KOPT-K1 (cell line): ENCODE results near the gene RPS6KA6.

Experiments
- H3K27ac ChIP-seq: fragments of 200-600 bp; sonication (generic); 2 replicates; pipeline ENCODE4 v1.5.1; 2016; ENCODE audit warnings: antibody characterized with exemption, mild to moderate bottlenecking, low read depth, low read length; ENCODE audit not compliant: poor library complexity, severe bottlenecking
- H3K36me3 ChIP-seq: fragments of 200-600 bp; sonication (generic); 2 replicates; pipeline ENCODE4 v1.5.1; 2017; ENCODE audit warnings: antibody characterized with exemption, mild to moderate bottlenecking, low read length, moderate library complexity; ENCODE audit not compliant: insufficient read depth
- H3K9me3 ChIP-seq: fragments of 200-600 bp; sonication (generic); 2 replicates; pipeline ENCODE4 v1.5.1; 2017; ENCODE audit warnings: antibody characterized with exemption, low read length, mild to moderate bottlenecking; ENCODE audit not compliant: insufficient read depth, poor library complexity, severe bottlenecking

The RPS6KA6 gene

GRCh38 chrX:84182516-84182915 lies 5.5 kb downstream of the RPS6KA6 start:
- Histone ChIP-seq H3K36me3 (no peaks in the 10 kb centered on the region), H3K9me3 (no peaks in the 10 kb centered on the region), H3K27ac (no peak overlapping the region)

- H3K36me3 ChIP-seq: no peaks in the 10 kb centered on the region
- H3K27ac ChIP-seq: no peak overlapping the region
- no peaks in the 10 kb centered on the region for H3K9me3 ChIP-seq
These were observed 12.0 kb downstream of the RPS6KA6 start for GRCh38 chrX:84175958-84176357.

DNA sequence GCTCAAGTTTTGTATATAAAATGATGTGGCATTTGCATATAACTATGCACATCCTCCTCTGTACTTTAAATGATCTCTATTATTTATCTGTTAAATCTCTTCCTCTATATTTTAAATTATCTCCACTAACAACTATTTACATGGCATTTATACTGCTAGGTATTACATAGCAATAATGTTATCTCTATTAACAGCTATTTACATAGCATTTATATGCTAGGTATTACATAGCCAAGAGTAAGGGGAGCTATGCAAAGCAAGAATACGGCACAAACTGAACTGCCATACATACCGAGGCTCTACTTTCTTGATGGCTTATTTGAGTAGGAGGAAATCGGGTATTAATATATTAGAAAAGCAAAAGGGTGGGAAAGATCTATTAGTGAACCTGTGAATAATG lies 12.7 kb downstream of the RPS6KA6 start:
- Histone ChIP-seq H3K27ac (no peak overlapping the region), H3K9me3 (no peaks in the 10 kb centered on the region), H3K36me3 (no peaks in the 10 kb centered on the region)

DNA sequence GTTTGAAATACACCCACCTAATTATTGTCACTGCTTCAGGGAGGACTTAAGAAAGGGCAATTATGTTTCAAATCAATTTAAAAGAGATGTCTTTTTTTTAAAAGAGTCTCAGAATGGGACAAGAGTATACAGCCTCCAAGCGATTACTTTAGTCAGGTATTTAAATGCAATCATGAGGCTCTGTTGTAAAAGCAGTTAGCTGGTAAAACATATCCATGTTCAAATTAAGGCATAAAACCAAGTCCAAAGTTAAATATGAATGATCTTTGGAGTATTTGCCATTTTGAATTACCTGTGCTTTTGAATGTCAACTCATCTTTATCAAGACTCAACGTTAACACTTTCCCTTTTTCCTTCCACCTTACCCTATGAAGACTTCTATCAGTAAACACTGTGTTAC lies 13.7 kb downstream of the RPS6KA6 start:
- no peaks in the 10 kb centered on the region for H3K36me3 ChIP-seq
- H3K27ac ChIP-seq: no peak overlapping the region
- H3K9me3 ChIP-seq: no peaks in the 10 kb centered on the region

GRCh38 chrX:84170931-84171330 lies 17.1 kb downstream of the RPS6KA6 start:
- H3K9me3 ChIP-seq: no peaks in the 10 kb centered on the region

GRCh38 chrX:84168574-84168973 lies 19.4 kb downstream of the RPS6KA6 start:
- Histone ChIP-seq H3K36me3 (no peaks in the 10 kb centered on the region), H3K27ac (no peak overlapping the region), H3K9me3 (no peaks in the 10 kb centered on the region)

More at GRCh38 chrX:84170931-84171330, 17.1 kb downstream of the RPS6KA6 start:
- Histone ChIP-seq H3K36me3 (no peaks in the 10 kb centered on the region), H3K27ac (no peak overlapping the region)

DNA sequence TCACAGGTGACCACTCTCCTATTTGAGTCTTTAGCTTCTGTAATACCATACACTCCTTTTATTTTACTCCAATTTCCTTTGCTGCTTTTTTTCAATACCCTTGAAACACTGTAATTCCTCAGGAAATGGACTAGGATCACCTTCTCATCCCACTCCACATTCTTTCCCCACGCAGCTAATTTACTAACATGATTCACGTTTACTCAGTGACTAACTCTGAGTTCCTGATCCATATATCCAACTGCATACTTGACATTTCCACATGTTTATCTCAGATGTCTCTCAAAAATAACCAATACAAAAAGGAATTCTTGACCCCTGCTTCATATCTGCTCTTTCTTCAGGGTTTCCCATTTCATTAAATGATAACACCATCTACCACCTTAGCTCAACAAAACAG lies 19.9 kb downstream of the RPS6KA6 start:
- H3K27ac ChIP-seq: no peak overlapping the region
- H3K9me3 ChIP-seq: no peaks in the 10 kb centered on the region

GRCh38 chrX:84165711-84166110 lies 22.3 kb downstream of the RPS6KA6 start:
- Histone ChIP-seq H3K27ac (no peak overlapping the region), H3K9me3 (no peaks in the 10 kb centered on the region), H3K36me3 (no peaks in the 10 kb centered on the region)

More for the DNA sequence above, 19.9 kb downstream of the RPS6KA6 start:
- H3K36me3 ChIP-seq: no peaks in the 10 kb centered on the region

DNA sequence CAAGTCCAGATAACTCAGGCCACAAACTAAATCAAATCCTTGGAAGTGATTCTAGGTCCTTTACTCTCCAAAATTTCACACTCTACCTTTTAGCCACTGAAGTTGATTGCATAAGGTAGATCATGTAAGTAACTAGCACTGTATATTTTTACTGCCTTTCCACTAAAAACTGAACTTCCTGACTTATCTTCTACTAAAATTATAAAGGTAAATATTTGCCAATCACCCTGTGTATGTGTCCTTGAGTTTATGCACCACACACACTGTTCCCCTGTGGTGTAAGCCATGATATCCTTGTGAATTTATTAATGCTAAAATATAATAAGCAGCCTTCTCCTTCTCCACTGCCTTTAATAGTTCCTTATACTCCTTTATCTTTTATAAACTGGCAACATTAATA lies 25.6 kb downstream of the RPS6KA6 start:
- H3K27ac ChIP-seq: no peak overlapping the region
- H3K9me3 ChIP-seq: no peaks in the 10 kb centered on the region
- H3K36me3 ChIP-seq: no peaks in the 10 kb centered on the region

DNA sequence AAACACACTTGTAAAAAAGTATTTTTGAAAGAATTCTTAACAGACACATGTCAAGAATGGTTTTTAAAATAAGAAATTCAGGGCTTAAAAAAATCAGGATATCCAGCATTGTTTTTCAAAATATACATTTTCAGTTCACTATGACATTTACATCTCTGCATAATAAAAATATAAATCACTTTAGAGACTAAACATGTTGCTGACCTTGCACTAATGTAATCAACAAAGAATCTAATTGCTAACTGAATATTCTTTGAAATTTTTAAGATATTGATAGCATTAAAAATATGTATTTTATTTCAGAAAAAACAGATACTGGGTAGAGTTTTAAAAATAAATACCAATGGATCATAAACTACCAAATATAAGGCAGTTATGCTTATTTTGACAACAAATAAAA lies 26.4 kb downstream of the RPS6KA6 start:
- H3K27ac ChIP-seq: no peak overlapping the region
- H3K36me3 ChIP-seq: no peaks in the 10 kb centered on the region

GRCh38 chrX:84160736-84161135 lies 27.3 kb downstream of the RPS6KA6 start:
- Histone ChIP-seq H3K27ac (no peak overlapping the region), H3K9me3 (no peaks in the 10 kb centered on the region), H3K36me3 (no peaks in the 10 kb centered on the region)

More for the DNA sequence above, 26.4 kb downstream of the RPS6KA6 start:
- H3K9me3 ChIP-seq: no peaks in the 10 kb centered on the region

GRCh38 chrX:84156821-84157220 lies 31.2 kb downstream of the RPS6KA6 start:
- no peaks in the 10 kb centered on the region for H3K9me3 ChIP-seq
- no peak overlapping the region for H3K27ac ChIP-seq

DNA sequence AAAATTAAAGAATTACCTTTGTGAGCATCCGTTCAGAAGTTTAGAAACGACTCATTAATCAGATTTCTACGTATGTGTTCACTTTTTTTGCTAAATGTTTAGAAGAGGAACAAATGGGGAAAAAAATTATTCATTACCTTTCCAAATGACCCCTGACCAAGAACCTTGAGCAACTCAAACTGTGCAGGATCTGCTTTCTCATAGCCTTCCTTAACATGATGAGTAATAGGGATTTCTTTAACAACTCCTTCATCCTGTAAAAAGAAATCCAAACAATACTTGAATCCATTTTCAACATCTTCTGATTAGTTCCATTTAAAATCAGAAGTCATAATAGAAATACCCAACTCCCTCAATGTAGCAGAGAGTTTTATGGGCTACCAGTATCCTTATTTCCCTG lies 32.1 kb downstream of the RPS6KA6 start:
- Histone ChIP-seq H3K36me3 (no peaks in the 10 kb centered on the region), H3K9me3 (no peaks in the 10 kb centered on the region), H3K27ac (no peak overlapping the region)

More at GRCh38 chrX:84156821-84157220, 31.2 kb downstream of the RPS6KA6 start:
- no peaks in the 10 kb centered on the region for H3K36me3 ChIP-seq

DNA sequence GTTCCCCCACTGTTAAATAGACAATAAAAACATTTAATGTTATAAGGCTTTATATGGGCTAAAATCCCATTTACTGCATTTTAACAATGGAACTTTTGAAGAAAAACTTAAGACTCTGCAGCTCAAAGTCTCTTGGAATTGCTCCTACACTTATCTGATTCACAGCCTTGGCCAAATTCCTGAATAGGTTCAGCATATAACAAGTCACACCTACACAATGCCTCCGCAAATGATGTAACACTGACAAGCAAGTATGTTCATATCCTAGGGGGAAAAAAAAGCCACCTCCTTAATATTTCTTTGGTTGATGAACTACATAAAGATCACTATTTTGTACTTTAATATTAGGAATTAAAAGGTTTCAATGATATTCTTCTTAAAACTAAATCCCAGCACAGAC lies 34.5 kb downstream of the RPS6KA6 start:
- H3K36me3 ChIP-seq: no peaks in the 10 kb centered on the region
- no peaks in the 10 kb centered on the region for H3K9me3 ChIP-seq
- H3K27ac ChIP-seq: no peak overlapping the region

DNA sequence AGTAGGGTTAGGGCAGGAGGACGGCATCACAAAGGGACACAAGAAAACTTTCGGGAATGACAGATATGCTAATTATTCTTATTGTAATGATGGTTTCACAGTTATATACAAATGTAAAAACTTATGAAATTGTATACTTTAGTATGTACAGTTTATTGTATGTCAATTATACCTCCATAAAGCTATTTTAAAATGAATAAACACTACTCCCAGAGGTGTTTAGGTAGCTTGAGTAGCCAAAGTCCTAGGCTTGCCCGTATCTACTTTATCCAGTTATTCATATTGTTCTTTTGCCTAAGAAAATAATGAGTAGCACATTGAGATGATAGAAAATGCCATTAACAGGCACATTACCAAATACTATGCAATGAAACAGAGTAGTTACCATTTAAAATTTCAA lies 43.0 kb downstream of the RPS6KA6 start:
- no peaks in the 10 kb centered on the region for H3K9me3 ChIP-seq
- no peak overlapping the region for H3K27ac ChIP-seq
- no peaks in the 10 kb centered on the region for H3K36me3 ChIP-seq

GRCh38 chrX:84144281-84144680 lies 43.7 kb downstream of the RPS6KA6 start:
- no peaks in the 10 kb centered on the region for H3K36me3 ChIP-seq
- no peaks in the 10 kb centered on the region for H3K9me3 ChIP-seq
- H3K27ac ChIP-seq: no peak overlapping the region

- Histone ChIP-seq H3K36me3 (no peaks in the 10 kb centered on the region), H3K27ac (no peak overlapping the region), H3K9me3 (no peaks in the 10 kb centered on the region)
These were observed 55.0 kb downstream of the RPS6KA6 start for GRCh38 chrX:84133023-84133422.
